ENCODE data around the gene NHERF1.

NHERF1 gene

DNA sequence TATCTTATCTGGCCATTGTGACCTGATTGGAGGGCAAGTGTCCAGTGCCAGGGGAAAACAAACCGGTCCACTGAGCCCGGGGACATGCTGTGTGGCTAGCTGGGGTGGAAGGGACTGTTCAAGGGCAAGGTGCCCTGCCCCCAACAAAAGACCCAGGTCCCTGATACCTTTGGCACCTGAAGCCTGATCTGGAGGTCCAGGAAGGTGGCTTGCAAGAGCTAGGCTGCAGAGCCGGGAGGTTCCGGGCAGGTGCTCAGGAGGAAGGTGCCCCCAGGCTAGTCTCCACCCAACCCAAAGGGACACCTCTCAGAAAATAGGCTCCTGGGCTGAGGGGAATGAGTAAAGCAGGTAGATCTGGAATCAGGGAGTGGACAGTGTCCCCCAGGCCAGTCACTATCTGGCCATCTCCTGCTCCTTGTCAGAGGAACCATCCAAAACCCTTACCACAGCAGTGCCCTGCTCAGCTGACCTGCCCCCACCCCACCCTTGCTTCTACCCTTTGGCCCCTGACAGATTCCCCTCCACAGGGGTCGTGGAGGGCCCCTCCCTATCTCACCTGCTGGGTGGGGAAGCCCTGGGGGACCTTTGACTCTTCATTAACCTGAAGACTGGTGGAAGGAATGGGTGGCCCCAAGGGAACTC is 21.5 kb downstream of the NHERF1 start:
- DNase-seq, result no peak

DNA sequence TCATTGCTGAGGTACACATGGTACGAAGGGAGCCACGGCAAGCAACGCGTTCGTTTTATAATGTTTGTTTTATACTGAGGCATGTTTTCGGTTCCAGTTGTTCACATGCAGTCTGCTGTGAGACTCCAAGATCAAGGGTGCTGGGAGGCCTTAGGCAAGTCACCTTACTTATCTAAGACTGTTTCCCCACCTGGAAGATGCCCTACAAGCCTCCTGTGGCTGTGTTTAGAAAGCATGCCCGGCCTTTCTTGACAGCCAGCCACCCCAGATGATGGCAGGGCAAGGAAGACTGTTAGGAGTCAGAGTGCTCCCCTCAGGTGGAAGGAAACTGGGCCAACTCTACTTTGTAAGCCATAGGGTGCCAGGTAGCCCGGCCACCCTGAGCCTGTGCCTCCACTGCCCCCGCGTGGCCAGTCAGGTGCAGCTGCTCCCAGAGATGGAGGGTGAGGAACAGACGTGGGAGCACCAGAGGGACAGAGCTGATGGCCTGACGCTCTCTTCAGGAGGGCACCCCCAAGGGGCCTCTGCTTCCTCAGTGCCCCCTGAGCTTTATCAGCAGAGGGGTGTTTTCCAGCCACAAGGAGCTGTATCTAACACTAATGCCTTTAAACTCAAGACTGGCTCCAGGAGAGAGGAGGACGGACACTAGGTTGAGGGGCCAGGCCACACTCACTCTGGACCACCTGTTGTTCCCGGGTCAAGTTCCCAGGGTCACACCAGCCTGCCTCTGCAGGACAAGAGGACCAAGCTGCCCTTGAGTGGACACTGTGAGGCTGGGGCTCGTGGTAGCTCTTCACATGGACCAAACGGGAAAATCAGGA is 22.3 kb downstream of the NHERF1 start:
- peak; percentile 57 to 62 for DNase-seq

- no peak for DNase-seq
These were observed 23.0 kb downstream of the NHERF1 start for GRCh38 chr17:74771319-74771914.

DNA sequence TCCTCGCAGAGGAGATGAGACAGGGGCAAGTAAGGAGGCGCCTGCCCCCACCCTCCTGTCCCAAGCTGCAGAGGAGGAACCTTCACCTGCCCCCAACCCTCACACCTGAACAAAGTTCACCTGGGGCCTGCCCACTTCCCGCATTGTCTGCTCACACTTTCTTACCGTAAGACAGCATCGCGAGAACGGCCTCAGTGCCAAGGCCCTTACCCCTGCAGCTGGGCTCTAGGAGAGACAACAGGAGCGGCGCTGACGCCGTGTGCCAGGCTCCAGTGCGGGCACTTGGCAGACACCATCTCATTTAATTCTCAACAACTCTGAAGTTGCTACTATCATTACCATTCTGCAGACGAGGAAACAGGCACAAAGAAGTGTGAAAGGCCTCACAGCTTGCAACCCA is 23.6 kb downstream of the NHERF1 start:
- DNase-seq, result no peak

GRCh38 chr17:74773414-74773813 is 25.0 kb downstream of the NHERF1 start:
- DNase-seq, result no peak

DNA sequence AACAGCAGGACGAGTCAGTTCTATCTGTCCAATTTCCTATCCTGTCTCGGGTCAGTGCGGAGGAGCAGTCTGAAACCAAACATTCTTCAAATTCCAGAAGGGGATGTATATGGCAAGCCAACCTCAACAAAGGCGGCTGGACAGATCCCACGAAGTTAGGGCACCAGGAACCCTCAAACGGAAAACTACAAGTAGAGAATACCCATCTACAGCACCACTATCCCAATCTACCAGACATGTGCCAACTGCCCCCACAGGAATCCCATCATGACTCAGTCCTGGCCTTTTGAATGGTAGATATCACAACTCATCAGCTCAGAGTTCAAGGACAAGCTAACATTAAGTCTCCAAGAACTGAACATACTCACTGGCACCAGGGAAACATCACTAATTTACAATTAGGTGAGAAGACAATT is 25.5 kb downstream of the NHERF1 start:
- no peak for DNase-seq

DNA sequence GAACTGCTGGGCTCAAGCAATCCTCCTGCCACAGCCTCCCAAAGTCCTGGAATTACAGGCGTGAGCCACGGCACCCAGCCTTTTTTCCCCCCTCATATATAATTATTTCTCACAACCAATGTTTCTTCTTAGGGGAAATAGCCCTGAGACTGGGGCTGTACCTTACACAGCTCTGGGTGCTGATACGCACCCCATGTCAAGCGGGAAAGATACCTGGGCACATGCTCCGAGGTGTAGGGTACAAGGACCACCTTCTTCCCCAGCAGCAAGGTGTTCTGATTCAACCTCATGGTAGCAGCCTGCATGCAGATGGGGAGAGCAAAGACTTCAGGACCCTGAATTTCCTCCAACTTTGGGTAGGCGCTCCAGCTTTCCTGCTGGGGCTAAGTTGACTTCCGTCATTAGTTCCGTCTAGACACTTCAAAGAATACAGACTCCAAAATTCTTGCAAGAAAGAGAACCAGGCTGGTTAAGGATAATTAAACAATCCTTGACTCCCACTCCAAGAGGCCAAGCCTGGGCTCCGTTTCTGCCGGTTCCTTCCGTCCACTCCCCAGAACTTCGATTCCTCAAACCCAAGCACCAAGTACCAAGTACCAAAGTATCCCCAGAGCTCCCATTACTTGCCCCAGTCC is 27.1 kb downstream of the NHERF1 start:
- no peak for DNase-seq

- DNase-seq, result peak; percentile 99 to 100
These were observed 27.9 kb downstream of the NHERF1 start, which contains the start of gene NAT9 for GRCh38 chr17:74776044-74776962. Gene NAT9, minus strand, starts transcription at chr17:74776345. Its CDS starts 647 bp downstream, at chr17:74775698.

- no peak for DNase-seq
These were observed 28.6 kb downstream of the NHERF1 start for GRCh38 chr17:74776990-74777389.

DNA sequence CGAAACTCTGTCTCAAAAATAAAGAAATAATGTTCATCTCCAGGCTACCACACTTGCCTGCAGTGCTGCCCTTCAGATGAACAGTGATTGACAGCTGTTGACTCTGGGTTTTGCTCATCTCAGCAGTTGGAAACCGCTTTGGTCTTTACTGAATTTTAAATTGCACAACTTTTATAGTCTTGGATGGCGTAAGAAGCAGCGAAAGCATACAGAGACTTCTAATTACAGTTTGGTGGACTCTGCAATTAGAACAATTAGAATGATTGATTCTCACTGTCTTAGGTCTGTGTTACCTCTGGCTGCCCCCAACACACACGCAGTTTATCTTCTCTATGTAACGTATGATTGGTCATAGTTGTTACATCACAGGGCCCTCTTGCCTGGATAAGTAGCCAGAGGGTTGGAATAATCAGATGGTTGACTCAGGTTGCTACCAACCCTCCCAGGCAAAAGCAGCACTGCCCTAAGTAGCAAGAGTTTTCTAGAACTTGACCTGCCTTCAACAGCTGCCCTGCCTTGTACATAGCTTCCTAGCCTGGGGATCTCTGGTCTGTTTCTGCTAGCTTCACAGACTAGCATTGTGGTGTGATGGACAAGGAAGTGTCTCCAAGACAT is 29.6 kb downstream of the NHERF1 start:
- no peak for DNase-seq

DNA sequence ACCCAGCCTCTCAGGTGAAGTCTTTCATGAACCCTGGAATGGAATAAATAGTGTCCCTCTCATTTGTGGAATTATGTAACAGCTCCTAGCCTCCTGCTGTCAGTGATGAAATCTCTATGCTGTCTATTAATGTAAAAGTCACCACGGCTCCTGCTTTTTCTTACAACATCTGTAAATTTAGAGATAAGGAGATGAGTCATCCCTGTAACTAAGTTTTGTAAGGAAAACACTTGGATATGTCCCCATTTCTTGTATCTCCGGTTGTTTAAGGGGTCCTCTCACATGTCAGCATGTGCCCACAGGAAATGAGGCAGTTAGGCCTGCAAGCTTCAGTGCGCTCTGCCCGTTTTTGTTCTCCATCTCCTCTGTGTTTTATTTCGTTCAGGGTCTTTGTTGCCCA is 30.5 kb downstream of the NHERF1 start:
- no peak for DNase-seq

GRCh38 chr17:74779501-74779900 is 31.1 kb downstream of the NHERF1 start:
- no peak for DNase-seq

DNA sequence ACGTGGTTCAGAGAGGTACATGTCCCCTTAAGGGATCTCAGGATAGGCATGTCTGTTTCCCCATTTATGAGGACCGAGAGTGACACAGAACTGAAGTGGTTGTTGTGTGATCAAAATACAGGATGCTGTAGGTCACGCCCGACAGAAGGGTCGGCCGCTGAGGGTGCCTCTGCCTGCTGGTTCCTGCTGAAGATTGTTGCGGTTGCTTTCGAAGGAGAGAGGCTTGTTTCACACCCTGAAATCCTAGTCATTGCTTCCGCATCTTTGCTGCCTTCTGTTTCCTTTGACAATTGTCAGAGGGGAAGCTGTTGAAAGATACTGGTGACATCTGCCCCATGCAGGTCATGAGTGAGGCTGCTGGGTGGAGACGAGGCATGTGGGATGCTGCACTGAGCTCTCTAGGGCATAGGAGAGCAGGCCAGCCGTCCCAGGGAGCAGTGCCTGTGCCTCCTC is 31.5 kb downstream of the NHERF1 start:
- DNase-seq, result peak in 1 of 2 donors; percentile 49

GRCh38 chr17:74780443-74781238 is 32.2 kb downstream of the NHERF1 start:
- DNase-seq, result no peak

- DNase-seq, result no peak
These were observed 34.1 kb downstream of the NHERF1 start for GRCh38 chr17:74782571-74782970.

DNA sequence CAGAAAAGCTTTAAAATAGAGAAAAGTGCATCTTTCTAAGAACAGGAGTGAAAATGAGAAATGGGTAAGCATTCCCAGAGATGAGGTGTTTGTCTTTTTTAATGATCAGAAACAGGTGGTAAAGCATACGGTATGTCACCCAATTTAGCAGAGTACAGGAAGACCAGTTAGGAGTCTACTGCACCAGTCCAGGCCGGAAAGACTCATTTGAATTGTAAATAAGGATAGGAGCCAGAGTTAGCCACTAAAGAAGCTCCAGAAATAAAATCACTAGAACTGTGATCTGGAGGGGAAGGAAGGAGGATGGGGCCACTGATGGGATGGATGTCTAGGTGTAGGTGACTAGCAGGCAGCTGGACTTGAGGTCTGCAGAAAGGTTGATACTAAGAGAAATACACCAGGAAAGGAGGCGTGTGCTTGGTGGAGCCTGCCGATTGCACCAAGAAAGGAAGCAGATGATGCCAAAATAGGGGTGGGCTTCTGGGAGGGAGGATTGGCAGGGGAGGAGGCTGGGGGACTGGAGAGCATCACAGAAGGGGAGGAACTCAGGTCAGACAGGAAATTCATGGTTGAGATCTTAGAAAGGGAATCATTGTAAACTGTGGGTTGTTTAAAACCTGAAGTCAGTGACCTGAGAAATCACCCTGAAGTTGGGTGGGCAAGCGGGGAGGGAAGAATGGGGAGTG is 35.8 kb downstream of the NHERF1 start:
- no peak for DNase-seq

- DNase-seq, result no peak
These were observed 36.9 kb downstream of the NHERF1 start for GRCh38 chr17:74785096-74785980.

GRCh38 chr17:74785981-74786360 is 37.5 kb downstream of the NHERF1 start:
- no peak for DNase-seq

- DNase-seq, result no peak
These were observed 38.1 kb downstream of the NHERF1 start for GRCh38 chr17:74786431-74787055.

All from stimulated activated CD4-positive, alpha-beta T cell treated with anti-CD3 and anti-CD28 coated beads, Interleukin-2, amount 100 ng/mL, for 48 hours (primary cell).